ENCODE measurements around the gene RUFY1. TPM values are rescaled to one million over a fixed set of nuclear protein-coding genes. Genes with fewer than 3 reads are reported as not detected.
"Not testable (repeated sequence)": the region's sequence is repeated elsewhere in the genome, so short reads cannot be mapped to it uniquely, and the experiment has no call there.

Gene RUFY1
- total RNA-seq, 3 donors from 2014 or later: 33.8 to 38.7 (median 34.3) TPM

DNA sequence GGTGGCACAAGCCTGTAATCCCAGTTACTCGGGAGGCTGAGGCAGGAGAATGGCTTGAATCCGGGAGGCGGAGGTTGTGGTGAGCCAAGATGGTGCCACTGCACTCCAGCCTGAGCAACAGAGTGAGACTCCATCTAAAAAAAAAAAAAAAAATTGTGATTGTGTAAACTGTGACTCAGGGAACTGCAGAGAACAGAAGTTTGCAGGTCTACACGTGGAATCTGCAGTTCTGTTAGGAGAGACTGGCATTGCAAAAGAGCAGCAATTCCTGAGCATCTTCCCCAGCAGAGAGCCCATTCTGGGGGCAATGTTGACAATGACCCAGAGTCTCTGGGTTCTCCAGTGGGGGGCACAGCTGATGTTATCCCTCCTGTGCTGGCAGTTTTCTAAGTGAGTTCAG, 91.4 kb downstream of the RUFY1 start:
- not testable (repeated sequence) for H3K27me3 Mint-ChIP-seq (ENCODE audit: low read depth); H3K9me3 Mint-ChIP-seq; H3K36me3 Mint-ChIP-seq (ENCODE audit: insufficient read depth); DNase-seq; H3K4me3 Mint-ChIP-seq; ATAC-seq; H3K4me1 Mint-ChIP-seq (ENCODE audit: low read depth)

DNA sequence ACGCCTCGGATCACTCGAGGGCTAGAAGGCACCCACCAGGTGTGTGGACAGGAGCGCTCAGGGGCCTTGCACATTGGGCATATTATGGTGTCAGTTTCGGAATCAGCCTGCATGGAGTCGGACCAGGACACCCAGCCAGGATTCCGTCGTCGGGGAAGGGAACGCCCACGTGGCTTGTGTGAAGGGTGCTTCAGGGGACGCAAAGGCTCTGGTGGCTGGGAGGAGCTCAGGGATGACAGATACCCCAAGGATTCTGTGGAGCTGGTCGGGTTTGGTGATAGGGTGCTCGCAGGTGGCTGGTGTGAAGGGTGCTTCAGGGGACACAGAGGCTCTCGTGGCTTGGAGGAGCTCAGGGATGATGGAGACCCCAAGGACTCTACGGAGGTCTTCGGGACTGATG, 92.3 kb downstream of the RUFY1 start:
- not testable (repeated sequence) for DNase-seq; H3K9me3 Mint-ChIP-seq; H3K27me3 Mint-ChIP-seq (ENCODE audit: low read depth); ATAC-seq; H3K36me3 Mint-ChIP-seq (ENCODE audit: insufficient read depth); H3K4me3 Mint-ChIP-seq; H3K4me1 Mint-ChIP-seq (ENCODE audit: low read depth)

- H3K36me3 Mint-ChIP-seq (ENCODE audit: insufficient read depth); H3K4me3 Mint-ChIP-seq; H3K27me3 Mint-ChIP-seq (ENCODE audit: low read depth); DNase-seq; ATAC-seq; H3K4me1 Mint-ChIP-seq (ENCODE audit: low read depth); H3K9me3 Mint-ChIP-seq: not testable (repeated sequence)
These were observed 93.0 kb downstream of the RUFY1 start for GRCh38 chr5:179643141-179643920.

DNA sequence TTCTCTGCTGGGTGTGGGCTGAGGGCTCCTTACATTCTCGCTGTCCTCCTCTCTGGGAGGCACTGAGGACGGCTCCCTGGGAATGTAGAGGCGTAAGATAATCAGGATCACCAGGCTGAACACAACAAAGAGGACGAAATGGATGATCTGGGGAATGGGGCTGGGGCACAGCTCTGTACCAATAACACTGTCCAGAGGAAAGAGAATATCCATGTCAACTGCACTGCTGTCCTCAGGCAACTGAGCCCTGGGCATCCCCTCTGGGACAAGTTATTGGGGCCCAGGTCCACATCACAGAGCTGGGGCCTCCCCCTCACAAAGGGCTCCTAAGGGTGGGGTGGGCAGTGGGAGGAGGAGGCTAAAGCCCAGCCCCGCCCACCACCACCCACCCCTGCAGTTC, 94.4 kb downstream of the RUFY1 start:
- H3K4me3 Mint-ChIP-seq; H3K36me3 Mint-ChIP-seq (ENCODE audit: insufficient read depth); H3K4me1 Mint-ChIP-seq (ENCODE audit: low read depth); H3K27me3 Mint-ChIP-seq (ENCODE audit: low read depth); DNase-seq; ATAC-seq; H3K9me3 Mint-ChIP-seq: not testable (repeated sequence)

DNA sequence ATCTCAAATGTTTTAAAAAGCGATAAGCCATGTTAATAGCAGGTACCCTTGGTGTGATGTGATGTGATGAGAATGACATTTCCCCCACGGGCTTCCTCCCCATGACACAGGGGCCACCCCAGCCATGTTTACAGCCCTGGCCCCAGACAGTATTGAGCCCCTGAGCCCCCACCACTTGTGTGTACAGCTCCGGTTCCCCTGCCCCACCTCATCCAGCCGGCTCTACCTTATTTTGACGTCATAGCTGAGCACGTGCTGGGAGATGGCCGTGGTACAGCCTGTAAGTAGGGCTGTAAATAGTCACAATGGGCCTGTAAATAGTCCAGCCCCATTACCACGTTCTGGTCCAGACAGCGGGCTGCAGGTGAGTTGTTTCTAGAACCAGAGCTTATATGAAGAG, 98.1 kb downstream of the RUFY1 start:
- H3K36me3 Mint-ChIP-seq (ENCODE audit: insufficient read depth): no peaks in the 10 kb centered on the region
- H3K27me3 Mint-ChIP-seq (ENCODE audit: low read depth): no peaks in the 10 kb centered on the region
- no peak for DNase-seq
- no peaks in the 10 kb centered on the region for H3K4me1 Mint-ChIP-seq (ENCODE audit: low read depth)
- ATAC-seq: no peak
- H3K4me3 Mint-ChIP-seq: no peak overlapping the region
- no peaks in the 10 kb centered on the region for H3K9me3 Mint-ChIP-seq

- not testable (repeated sequence) for H3K27me3 Mint-ChIP-seq (ENCODE audit: low read depth); DNase-seq; ATAC-seq; H3K36me3 Mint-ChIP-seq (ENCODE audit: insufficient read depth); H3K4me3 Mint-ChIP-seq; H3K9me3 Mint-ChIP-seq; H3K4me1 Mint-ChIP-seq (ENCODE audit: low read depth)
These were observed 98.9 kb downstream of the RUFY1 start for GRCh38 chr5:179649166-179649703.

- not testable (repeated sequence) for H3K27me3 Mint-ChIP-seq (ENCODE audit: low read depth); DNase-seq; H3K4me1 Mint-ChIP-seq (ENCODE audit: low read depth); ATAC-seq; H3K36me3 Mint-ChIP-seq (ENCODE audit: insufficient read depth); H3K9me3 Mint-ChIP-seq; H3K4me3 Mint-ChIP-seq
These were observed 99.9 kb downstream of the RUFY1 start for GRCh38 chr5:179650245-179650644.

DNA sequence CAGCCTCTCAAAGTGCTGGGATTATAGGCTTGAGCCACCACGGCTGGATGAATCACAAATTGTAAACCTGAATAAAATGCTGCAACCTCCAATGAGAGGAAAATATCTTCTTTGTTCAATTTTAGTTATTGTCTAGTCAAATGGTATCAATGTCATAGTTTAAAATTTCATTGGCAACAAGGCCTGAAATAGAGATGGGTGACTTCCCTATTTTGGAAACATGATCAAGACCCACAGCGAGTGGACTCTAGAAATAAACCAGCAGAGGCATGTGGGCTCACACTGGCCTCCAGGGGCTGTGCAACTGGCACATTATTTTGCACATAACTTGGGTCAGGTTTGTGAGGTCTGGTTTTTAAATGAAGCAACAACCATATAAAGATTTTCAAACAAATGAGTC, 102.8 kb downstream of the RUFY1 start:
- H3K4me3 Mint-ChIP-seq; H3K9me3 Mint-ChIP-seq; DNase-seq; H3K36me3 Mint-ChIP-seq (ENCODE audit: insufficient read depth); H3K4me1 Mint-ChIP-seq (ENCODE audit: low read depth); ATAC-seq; H3K27me3 Mint-ChIP-seq (ENCODE audit: low read depth): not testable (repeated sequence)

- not testable (repeated sequence) for H3K36me3 Mint-ChIP-seq (ENCODE audit: insufficient read depth); H3K4me1 Mint-ChIP-seq (ENCODE audit: low read depth); H3K27me3 Mint-ChIP-seq (ENCODE audit: low read depth); DNase-seq; H3K9me3 Mint-ChIP-seq
- peak; percentile 97 for ATAC-seq
- H3K4me3 Mint-ChIP-seq: peak overlapping the region; percentile 80
These were observed 107.2 kb downstream of the RUFY1 start for GRCh38 chr5:179657302-179658178.

GRCh38 chr5:179658179-179658856, 108.0 kb downstream of the RUFY1 start:
- ATAC-seq: peak in 1 of 2 donors; percentile 73
- not testable (repeated sequence) for DNase-seq; H3K27me3 Mint-ChIP-seq (ENCODE audit: low read depth); H3K9me3 Mint-ChIP-seq; H3K36me3 Mint-ChIP-seq (ENCODE audit: insufficient read depth); H3K4me1 Mint-ChIP-seq (ENCODE audit: low read depth)
- peak overlapping the region; percentile 80 for H3K4me3 Mint-ChIP-seq

Other genes starting within 250 kb of the RUFY1 start
- under 1 TPM; 0.05 to 0.41 (median 0.13) TPM for gene ADAMTS2, start 205.1 kb upstream of the RUFY1 start, total RNA-seq
- gene HNRNPH1, start 73.1 kb downstream of the RUFY1 start, total RNA-seq: 1,000 to 10,000 TPM; 1,008 to 1,029 (median 1,012) TPM
- gene CBY3, start 130.5 kb downstream of the RUFY1 start, total RNA-seq: under 1 TPM in 2 of 3 donors, not detected in 1; 0.51 to 0.53 TPM
- gene CANX, start 148.4 kb downstream of the RUFY1 start, total RNA-seq: 100 to 1,000 TPM; 630 to 693 (median 634) TPM
- gene MAML1, start 182.3 kb downstream of the RUFY1 start, total RNA-seq: 10 to 100 TPM; 24.5 to 27.5 (median 26.9) TPM
- 1 to 10 TPM in 1 of 3 donors, under 1 TPM in 2; 0.37 to 2.3 (median 0.61) TPM for gene LTC4S, start 243.4 kb downstream of the RUFY1 start, total RNA-seq